Smooth muscle cell (in vitro differentiated cells): ENCODE results near the gene WDR76. TPM values are rescaled to one million over a fixed set of nuclear protein-coding genes. Genes with fewer than 3 reads are reported as not detected.

ENCODE experiments used
- DNase-seq: peaks from one replicate; lab custom pipeline; 2025; ENCODE audit not compliant: unreplicated experiment; lab: John Stamatoyannopoulos, UW
- H2AFZ ChIP-seq: fragments of 200-600 bp; sonication (generic); 2 replicates; pipeline ENCODE4 v1.6.0; 2016; ENCODE audit warnings: antibody characterized with exemption, low read depth, mild to moderate bottlenecking
- H3F3A ChIP-seq: fragments of 200-600 bp; sonication (generic); 2 replicates; pipeline ENCODE4 v1.6.0; 2017; ENCODE audit warnings: antibody characterized with exemption, low read depth
- H3K27ac ChIP-seq: fragments of 200-600 bp; sonication (generic); 2 replicates; pipeline ENCODE4 v1.5.1; 2016; ENCODE audit warnings: low read depth, mild to moderate bottlenecking
- H3K27me3 ChIP-seq: fragments of 200-600 bp; sonication (generic); 2 replicates; pipeline ENCODE4 v1.6.1; 2016; ENCODE audit warnings: low read depth, mild to moderate bottlenecking
- H3K36me3 ChIP-seq: fragments of 200-600 bp; sonication (generic); 2 replicates; pipeline ENCODE4 v1.5.1; 2016; ENCODE audit warnings: low read depth
- H3K4me1 ChIP-seq: fragments of 200-600 bp; sonication (generic); 2 replicates; pipeline ENCODE4 v1.5.1; 2016; ENCODE audit warnings: low read depth
- H3K4me2 ChIP-seq: fragments of 200-600 bp; sonication (generic); 2 replicates; pipeline ENCODE4 v1.6.0; 2016; ENCODE audit warnings: mild to moderate bottlenecking
- H3K4me3 ChIP-seq: fragments of 200-600 bp; sonication (generic); 2 replicates; pipeline ENCODE4 v1.5.1; 2016; ENCODE audit warnings: mild to moderate bottlenecking
- H3K79me2 ChIP-seq: fragments of 200-600 bp; sonication (generic); 2 replicates; pipeline ENCODE4 v1.6.0; 2016; ENCODE audit warnings: low read depth, mild to moderate bottlenecking
- H3K9ac ChIP-seq: fragments of 200-600 bp; sonication (generic); 2 replicates; pipeline ENCODE4 v1.6.0; 2016; ENCODE audit warnings: low read depth
- H3K9me3 ChIP-seq: fragments of 200-600 bp; sonication (generic); replicated peaks from 2 replicates; pipeline ENCODE4 v1.5.1; 2016; ENCODE audit warnings: low read depth
- H4K20me1 ChIP-seq: fragments of 200-600 bp; sonication (generic); 2 replicates; pipeline ENCODE4 v1.6.0; 2016; ENCODE audit warnings: low read depth
- WGBS: methylation state at CpG from one replicate; pipeline ENCODE4 v1.1.7; 2016; ENCODE audit warnings: low lambda C conversion rate; 5-methylcytosine and 5-hydroxymethylcytosine counted together
- polyA plus RNA-seq: library from polyadenylated mRNA; unstranded; fragments of >200 nt; fragmentation: Nextera tagmentation; extraction: Ambion mirVana; gene quantifications from 2 replicates; pipeline ENCODE4 v1.2.1, GENCODE V29; 2016
- total RNA-seq: library from RNA; depleted of rRNA; stranded (reverse); fragments of >200 nt; gene quantifications from 2 replicates; pipeline ENCODE4 v1.2.3, GENCODE V29; 2014
- TF ChIP-seq, protein P1 (sequence below): fragments of 200-600 bp; sonication (generic); IDR thresholded peaks from 2 replicates; pipeline ENCODE4 v1.5.1; 2017; ENCODE audit warnings: borderline replicate concordance, mild to moderate bottlenecking, antibody characterized with exemption; ENCODE audit not compliant: insufficient read depth, poor library complexity, severe bottlenecking

The WDR76 gene
- total and polyA plus RNA-seq, 2 experiments from 2014 or later = 3.4 to 9.8 TPM

DNA sequence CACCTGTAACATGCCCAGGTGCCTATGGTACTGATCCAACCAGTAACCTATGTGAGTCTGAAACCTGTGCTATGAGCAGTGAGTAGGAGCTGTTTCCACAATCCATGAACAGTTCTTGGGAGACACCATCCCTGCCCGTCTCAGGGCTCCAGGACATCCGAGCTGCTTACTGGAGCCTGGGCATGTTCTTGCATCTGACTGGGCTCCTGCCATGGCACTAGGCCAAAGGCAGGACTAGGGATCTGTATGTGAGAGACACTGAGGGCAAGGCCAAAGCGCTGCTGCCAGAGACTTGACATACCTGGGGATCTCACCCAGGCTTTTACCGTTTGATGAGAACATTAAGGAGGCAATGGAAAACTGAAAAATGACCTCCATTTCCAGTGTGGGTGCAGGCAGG is 59.8 kb downstream of the WDR76 start:
- no peak overlapping the region for H2AFZ ChIP-seq
- no peak overlapping the region for H3K27ac ChIP-seq
- H3K4me3 ChIP-seq = no peak overlapping the region
- H4K20me1 ChIP-seq = no peaks in the 10 kb centered on the region
- H3K27me3 ChIP-seq = no peaks in the 10 kb centered on the region
- WGBS = 95% methylated on average over 4 of the region's 4 CpGs
- no peaks in the 10 kb centered on the region for H3K4me1 ChIP-seq
- no peak overlapping the region for H3K9ac ChIP-seq
- no peaks in the 10 kb centered on the region for H3K36me3 ChIP-seq
- TF ChIP-seq, protein P1, sequence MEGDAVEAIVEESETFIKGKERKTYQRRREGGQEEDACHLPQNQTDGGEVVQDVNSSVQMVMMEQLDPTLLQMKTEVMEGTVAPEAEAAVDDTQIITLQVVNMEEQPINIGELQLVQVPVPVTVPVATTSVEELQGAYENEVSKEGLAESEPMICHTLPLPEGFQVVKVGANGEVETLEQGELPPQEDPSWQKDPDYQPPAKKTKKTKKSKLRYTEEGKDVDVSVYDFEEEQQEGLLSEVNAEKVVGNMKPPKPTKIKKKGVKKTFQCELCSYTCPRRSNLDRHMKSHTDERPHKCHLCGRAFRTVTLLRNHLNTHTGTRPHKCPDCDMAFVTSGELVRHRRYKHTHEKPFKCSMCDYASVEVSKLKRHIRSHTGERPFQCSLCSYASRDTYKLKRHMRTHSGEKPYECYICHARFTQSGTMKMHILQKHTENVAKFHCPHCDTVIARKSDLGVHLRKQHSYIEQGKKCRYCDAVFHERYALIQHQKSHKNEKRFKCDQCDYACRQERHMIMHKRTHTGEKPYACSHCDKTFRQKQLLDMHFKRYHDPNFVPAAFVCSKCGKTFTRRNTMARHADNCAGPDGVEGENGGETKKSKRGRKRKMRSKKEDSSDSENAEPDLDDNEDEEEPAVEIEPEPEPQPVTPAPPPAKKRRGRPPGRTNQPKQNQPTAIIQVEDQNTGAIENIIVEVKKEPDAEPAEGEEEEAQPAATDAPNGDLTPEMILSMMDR = no peak
- no peaks in the 10 kb centered on the region for H3K9me3 ChIP-seq
- H3K79me2 ChIP-seq = no peaks in the 10 kb centered on the region
- no peak overlapping the region for H3K4me2 ChIP-seq
- no peaks in the 10 kb centered on the region for H3F3A ChIP-seq
- DNase-seq = no peak

DNA sequence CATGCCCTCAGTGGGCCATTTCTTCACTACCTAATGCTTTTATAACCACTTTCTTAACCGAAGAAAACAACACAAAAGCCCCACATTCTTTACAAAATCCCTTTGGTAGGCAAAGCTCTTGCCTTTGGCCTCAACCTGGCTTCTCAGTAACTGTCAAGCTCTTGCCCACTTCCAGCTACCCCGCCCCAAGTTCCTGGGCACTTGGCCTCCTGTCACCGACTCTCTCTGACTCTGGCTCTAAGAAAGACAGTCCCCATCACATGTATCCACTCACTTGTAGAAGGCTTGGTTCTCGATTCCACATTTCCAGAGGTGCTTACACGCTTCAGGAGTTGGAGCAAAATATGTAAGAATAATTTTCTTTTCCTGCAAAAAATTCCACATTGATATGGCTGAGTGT is 61.1 kb downstream of the WDR76 start:
- no peak overlapping the region for H3K9ac ChIP-seq
- DNase-seq = no peak
- no peaks in the 10 kb centered on the region for H3K79me2 ChIP-seq
- H3K36me3 ChIP-seq = no peaks in the 10 kb centered on the region
- TF ChIP-seq, protein P1 = no peak
- H3F3A ChIP-seq = no peaks in the 10 kb centered on the region
- H3K27me3 ChIP-seq = no peaks in the 10 kb centered on the region
- no peak overlapping the region for H3K27ac ChIP-seq
- H3K4me3 ChIP-seq = no peak overlapping the region
- H2AFZ ChIP-seq = no peak overlapping the region
- WGBS = 95% methylated on average over 5 of the region's 5 CpGs
- no peaks in the 10 kb centered on the region for H3K4me1 ChIP-seq
- no peak overlapping the region for H3K4me2 ChIP-seq
- H4K20me1 ChIP-seq = no peaks in the 10 kb centered on the region
- H3K9me3 ChIP-seq = no peaks in the 10 kb centered on the region

DNA sequence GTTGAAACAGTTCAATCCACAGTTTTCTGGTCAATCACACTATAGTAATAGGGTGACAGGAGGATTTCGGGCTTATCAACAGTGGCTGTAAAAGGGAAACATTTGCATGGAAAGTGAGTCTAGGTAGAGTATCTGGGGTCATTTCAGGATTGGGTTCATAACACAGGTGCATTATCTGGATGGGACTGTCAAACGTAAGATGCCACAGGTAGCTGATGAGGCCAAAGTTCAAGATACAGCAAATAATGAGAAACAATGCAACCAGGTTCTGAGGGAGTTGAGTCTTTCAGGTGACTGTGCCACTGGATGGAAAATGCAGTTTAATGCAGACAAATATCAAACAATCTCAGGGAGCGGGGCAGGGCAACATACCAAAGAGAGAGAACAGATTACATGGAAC is 62.2 kb downstream of the WDR76 start:
- WGBS = 97% methylated on average over 3 of the region's 3 CpGs

GRCh38 chr15:43893956-43894355 is 67.2 kb downstream of the WDR76 start:
- Histone ChIP-seq H3K36me3 (no peaks in the 10 kb centered on the region), H4K20me1 (no peaks in the 10 kb centered on the region), H3K9me3 (no peaks in the 10 kb centered on the region), H3K9ac (no peak overlapping the region), H3K4me1 (no peaks in the 10 kb centered on the region), H3K27ac (no peak overlapping the region), H3F3A (no peaks in the 10 kb centered on the region), H3K4me3 (no peak overlapping the region), H3K79me2 (no peaks in the 10 kb centered on the region), H2AFZ (no peak overlapping the region), H3K4me2 (no peak overlapping the region), H3K27me3 (no peaks in the 10 kb centered on the region)
- 59% methylated on average over 1 of the region's 1 CpG for WGBS
- TF ChIP-seq, protein P1 = no peak
- no peak for DNase-seq

More for the DNA sequence above, 62.2 kb downstream of the WDR76 start:
- Histone ChIP-seq H3K27ac (no peak overlapping the region), H3K4me1 (no peaks in the 10 kb centered on the region), H3K4me3 (no peak overlapping the region), H3F3A (no peaks in the 10 kb centered on the region), H3K9me3 (no peaks in the 10 kb centered on the region), H3K36me3 (no peaks in the 10 kb centered on the region), H4K20me1 (no peaks in the 10 kb centered on the region), H3K27me3 (no peaks in the 10 kb centered on the region), H3K9ac (no peak overlapping the region), H3K79me2 (no peaks in the 10 kb centered on the region), H2AFZ (no peak overlapping the region), H3K4me2 (no peak overlapping the region)
- TF ChIP-seq, protein P1 = no peak
- DNase-seq = no peak
